GM19395 (cell line): ENCODE measurements around the gene GPR78.

ENCODE experiments used
- ATAC-seq: cut with Tn5 transposase; IDR thresholded peaks from one replicate; pipeline ENCODE4 v1.9.1; 2021; ENCODE audit warnings: mild to moderate bottlenecking, moderate library complexity; ENCODE audit not compliant: unreplicated experiment

GPR78 gene

DNA sequence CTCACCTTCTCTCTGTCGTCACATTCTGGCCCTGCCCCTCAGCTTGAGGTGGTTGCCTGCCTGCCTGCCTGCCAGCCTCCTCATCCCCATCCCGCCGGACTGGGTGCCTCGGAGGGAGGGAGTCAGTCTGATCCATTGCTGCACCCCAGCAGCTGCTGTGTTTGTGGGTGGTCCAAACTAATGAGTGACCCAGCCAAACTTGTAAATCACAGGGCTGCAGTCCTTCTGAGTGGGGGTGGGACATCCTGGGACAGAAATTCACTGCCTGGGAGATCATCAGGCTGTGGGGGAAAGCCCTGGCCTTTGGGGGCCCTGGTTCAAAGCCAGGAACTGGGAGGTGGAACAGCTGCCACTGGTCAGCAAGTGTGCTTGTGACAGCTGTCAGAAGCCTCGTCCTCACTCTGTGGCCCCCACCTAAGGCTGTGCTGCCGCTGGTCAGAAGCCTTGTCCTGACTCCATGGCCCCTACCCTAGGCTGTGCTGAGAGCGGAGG lies 5.6 kb downstream of the GPR78 start:
- ATAC-seq = no peak

GRCh38 chr4:8586246-8586645 lies 6.1 kb downstream of the GPR78 start:
- no peak for ATAC-seq

- ATAC-seq = no peak
These were observed 6.7 kb downstream of the GPR78 start for GRCh38 chr4:8586671-8587468.

- no peak for ATAC-seq
These were observed 7.4 kb downstream of the GPR78 start for GRCh38 chr4:8587469-8588195.

DNA sequence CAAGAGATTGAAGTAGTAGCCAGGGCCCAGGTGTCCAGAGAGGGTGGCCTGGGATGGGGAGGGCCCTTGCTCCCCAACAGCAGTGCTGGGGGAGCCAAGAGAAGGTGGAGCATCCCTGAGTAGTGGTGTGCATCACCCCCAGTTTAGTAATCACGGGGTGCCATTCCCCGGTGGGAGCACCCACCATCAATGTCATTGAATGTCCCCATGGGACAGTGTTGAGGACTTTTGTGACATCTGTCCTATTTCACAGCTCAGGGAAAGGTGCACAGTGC lies 7.9 kb downstream of the GPR78 start:
- ATAC-seq = no peak

DNA sequence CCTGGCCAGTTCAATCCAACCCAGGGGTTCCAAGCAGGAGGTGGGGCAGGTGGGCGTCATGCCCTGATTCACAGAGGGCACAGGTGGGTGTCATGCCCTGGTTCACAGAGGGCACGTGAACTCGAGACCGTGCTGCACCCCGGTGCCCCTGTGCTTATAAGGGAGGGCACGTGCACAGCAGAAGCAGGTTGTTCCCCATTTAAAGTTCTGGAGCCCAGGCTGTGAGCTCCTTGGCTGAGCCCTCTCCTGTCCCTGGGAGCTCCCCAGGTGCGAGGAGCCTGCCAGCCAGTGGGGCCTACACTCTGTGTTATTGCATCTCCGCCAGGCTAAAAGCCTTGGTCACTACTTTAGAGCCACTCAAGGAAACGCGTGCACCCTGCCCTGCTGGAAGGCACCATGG lies 9.1 kb downstream of the GPR78 start:
- ATAC-seq = no peak

GRCh38 chr4:8589823-8590545 lies 9.8 kb downstream of the GPR78 start:
- ATAC-seq = no peak

- ATAC-seq = no peak
These were observed 10.3 kb downstream of the GPR78 start for GRCh38 chr4:8590546-8590880.

DNA sequence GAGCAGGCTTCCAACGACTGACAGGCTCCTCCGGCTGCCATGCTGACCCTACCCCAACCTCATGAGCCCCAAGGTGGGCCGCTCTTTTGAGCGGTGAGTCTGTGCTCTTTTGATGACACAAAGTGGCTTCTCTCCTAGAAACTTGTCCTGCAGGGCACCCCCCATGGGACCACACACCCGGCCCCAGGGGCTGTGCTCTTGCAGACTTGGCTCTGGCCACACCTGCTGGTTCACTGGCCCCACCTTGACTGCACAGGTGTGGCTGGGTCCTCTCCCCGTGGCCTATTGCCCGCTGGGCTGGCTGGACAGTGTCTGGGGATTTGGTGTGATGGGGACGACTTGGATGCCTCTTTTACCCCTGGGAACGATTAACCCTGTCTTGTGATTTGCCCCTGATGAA lies 10.9 kb downstream of the GPR78 start:
- ATAC-seq = no peak

- ATAC-seq = no peak
These were observed 11.6 kb downstream of the GPR78 start for GRCh38 chr4:8591626-8592365.

DNA sequence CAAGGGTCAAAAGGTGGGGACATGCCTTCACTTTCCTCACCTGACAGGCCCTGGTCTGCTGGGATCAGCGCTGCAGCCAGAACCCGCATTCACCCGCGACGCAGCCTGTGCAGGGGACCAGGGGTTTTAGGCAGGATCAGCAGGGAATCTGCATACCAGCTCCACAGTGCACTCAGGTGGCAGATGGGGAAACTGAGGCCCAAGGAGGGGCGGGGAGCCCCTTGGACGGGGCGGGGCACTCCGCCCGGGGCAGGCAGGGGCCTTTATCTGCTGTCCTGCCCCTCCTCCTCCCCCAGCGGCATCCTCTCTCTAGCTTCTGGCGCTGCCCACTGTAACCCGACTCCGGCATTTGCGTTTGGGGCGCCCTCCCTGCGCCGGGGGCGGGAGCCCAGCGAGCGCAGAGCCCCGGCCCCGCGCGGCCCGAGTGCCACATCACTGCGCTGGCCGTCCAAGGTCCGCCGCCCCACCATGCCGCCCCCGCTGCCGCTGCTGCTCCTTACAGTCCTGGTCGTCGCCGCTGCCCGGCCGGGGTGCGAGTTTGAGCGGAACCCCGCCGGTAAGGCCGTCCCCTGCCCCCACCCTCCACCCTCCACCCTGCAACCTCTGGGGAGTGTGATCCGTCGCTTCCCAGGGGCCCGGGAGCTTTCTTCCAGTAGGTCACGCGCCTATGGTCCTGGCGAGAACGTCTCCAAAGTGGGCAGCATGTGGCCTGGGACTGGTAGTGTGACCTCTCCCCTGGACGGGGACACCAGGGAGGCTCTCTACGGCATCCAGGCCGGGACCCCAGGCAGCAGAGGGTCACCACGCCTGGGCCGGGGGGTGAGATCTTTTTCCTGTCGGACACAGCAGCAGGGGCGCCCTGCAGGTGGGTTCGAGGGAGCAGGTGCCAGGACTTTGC lies 12.4 kb downstream of the GPR78 start, which contains the start of gene CPZ:
Gene CPZ, plus strand, starts transcription at position 400 of the 898 bp plus-strand sequence. Its CDS starts 69 bp downstream, at position 469.
- no peak for ATAC-seq

- ATAC-seq = no peak
These were observed 13.3 kb downstream of the GPR78 start for GRCh38 chr4:8593264-8594096.

DNA sequence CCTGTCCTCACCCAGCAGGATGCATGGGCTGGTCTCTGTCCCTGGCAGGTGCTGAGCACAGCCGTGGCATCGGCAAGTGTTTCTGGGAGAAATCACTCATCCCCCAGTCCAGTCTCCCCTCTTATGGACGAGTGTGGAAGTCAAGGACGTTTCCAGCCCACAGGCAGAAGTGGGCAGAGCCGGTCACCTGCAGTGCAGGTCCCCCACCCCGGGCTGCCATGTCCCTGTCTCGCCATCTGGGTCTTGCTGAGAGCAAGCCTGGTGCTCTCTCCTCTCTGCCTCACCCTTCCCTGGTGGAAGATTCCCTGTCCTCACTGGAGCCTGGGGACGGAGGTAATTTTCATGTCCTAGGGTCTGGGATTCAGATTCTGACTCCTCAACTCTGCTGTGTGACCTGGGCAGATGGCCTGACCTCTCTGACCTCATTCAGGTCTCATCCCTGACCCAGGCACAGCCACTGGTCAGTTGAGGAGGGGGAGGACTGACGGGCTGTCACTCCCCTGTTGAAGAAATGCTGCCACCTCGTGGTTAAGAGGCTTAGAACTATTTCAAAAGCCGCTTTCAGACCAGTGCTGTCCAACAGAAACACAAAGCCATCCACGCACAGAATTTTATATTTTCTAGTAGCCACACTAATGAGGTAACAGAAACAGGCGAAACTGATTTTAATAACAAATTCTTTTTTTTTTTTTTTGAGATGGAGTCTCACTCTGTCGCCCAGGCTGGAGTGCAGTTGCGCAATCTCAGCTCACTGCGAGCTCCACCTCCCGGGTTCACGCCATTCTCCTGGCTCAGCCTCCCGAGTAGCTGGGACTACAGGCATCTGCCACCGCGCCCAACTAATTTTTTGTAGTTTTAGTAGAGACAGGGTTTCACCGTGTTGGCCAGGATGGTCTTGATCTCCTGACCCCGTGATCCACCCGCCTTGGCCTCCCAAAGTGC lies 14.2 kb downstream of the GPR78 start:
- ATAC-seq = no peak

GRCh38 chr4:8595237-8596087 lies 15.3 kb downstream of the GPR78 start:
- ATAC-seq = no peak

GRCh38 chr4:8596891-8597290 lies 16.7 kb downstream of the GPR78 start:
- ATAC-seq = no peak

DNA sequence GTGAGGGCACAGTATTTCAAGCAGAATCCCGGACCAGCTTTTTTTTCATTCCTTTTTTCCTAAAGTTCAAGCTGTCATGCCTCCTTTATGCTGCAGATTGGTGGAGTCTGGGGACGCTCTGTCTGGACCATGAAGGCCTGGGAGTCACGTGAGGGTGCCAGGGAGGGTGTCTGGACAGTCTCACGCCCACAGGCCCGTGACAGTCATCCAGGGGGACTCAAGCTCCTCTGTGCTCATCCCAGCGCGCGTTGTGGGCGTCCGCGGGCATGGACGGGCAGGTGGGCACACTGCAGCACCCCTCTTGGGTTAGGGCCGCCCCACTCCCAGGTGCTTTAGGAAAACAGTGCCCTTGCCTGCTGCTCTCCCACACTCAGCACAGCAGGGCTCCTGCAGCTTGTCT lies 17.1 kb downstream of the GPR78 start:
- ATAC-seq = no peak

DNA sequence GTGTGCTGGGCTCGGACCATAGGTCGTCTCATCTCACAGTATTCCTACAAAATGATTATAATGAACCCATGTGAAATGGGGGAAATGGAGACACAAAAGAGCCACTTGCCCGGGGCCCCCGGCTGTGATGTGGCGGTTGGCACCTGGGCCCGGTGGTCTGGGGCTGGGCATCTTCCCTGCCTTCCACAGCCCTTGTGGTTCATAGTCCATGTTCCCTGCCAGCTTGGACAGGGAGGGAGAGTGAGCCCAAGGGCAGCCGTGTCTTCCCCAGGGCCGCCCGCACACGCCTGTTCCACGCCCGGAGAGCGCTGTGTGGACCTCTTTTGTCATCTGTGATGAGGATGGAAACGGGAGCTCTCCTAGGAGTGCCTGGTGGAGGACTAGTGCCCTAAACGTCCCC lies 17.6 kb downstream of the GPR78 start:
- ATAC-seq = no peak
